Measurements from ENCODE around the gene CCDC146.
A peak's percentile ranks its signal among the peaks of the same experiment; 100 is the strongest.
"Not testable (repeated sequence)": the region's sequence is repeated elsewhere in the genome, so short reads cannot be mapped to it uniquely, and the experiment has no call there.

CCDC146 gene

DNA sequence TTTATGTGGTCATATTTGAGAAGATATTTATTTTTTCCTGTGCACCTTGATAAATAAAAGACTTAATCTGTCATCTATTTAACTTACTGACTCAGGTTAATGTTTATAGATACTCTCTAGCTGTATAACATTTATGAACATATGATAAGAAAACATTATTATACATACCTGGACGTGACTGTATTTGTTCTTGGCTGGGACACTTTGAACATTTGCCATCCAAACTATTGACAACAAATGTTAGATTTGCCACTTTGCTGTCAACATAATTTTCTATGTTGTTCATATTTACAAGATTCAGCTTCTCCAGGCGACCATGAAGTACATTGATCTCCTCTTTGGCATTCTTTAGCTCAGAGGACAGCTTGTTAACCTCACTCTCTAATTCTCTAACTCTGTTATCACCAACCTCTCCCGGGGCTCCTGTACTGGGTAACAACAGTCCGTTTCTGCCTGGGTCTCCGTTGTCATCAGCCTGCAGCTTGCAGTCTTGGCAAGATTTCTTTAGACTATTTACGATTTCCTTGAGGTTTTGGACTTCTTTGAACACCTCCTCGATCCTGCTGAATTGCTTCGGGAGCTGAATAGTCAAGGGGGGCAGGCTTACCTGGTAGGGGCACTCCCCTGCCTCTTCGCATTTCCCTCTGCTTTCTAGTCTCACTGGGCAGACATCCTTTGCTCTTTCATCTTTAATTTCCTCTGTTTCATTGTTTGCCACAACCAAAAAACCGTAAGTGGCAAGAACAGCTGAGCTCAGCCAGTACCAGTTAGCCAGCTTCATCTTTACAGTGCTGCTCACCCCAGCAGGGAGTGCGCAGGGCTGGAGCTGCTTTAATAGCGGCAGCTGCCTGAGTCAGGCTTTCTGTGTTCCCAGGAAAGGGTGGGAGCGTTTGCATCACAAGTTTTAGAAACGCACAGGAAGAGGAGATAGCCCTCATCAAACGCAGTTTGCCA lies 76.9 kb downstream of the CCDC146 start, which contains the start of gene FGL2:
TSS of gene FGL2 (minus strand) at position 807 of the 954 bp plus-strand sequence. CDS start at position 781, 26 bp downstream.
- DNase-seq (ENCODE audit: low read depth): peak; percentile 18

DNA sequence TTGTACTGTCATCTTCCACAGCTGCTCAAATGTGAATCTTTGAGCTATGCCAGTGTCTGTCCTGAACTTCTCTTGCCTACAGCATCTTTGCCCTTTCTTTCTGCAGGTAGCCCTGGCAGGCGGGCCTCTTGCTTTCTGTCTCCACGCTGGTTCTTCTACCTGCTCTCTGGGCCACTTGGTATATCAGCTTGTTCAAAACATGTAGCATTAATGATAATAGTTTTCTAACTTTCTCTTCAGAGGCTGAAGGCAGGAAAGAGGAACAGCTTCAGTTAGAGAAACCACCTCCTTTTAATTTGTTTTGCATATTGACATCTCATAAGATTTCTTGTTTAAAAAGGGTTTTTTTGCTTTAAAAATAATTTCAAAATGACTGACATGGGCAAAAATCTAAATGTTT lies 78.1 kb downstream of the CCDC146 start:
- DNase-seq (ENCODE audit: low read depth): no peak

DNA sequence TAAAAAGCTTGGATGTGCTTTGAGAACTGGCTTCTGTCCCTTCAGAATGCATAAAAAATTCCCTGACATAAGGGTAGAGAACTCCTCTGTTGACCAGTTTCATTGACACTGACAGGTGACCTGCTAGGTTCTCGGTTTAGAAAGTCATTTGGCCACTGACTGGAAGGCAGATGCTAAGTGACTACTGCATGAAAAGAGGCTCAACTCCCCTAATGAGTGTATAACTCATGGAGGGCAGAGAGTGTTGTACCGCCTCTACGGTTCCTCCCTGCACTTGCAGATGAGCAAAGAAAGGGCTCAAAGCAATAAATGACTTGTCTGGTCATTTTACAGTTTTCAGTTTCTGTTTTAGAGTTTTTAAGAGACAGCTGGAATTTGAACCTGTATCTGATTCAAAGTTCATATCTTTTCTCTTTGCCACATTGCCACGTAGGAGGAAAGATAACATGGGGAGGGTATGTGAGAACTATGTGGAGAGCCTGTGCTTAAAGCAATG lies 80.1 kb downstream of the CCDC146 start:
- no peak for DNase-seq (ENCODE audit: low read depth)

DNA sequence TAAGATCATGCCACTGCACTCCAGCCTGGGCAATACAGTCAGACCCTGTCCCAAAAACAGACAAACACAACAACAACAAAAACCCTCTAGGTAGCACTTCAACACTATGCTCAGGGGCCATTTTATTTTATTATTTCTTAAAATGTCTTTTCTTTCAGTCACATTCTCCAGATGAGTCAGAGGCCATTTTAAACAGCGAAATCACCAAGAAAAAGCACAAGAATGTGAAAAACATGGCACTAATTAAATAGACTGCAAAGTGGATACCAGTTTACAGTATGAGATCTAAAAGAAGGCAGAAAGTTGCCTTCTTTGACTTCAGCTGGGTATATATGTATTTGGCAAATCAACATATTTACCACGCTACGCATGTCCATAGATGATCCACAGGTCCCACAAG lies 83.3 kb downstream of the CCDC146 start:
- no peak for DNase-seq (ENCODE audit: low read depth)

DNA sequence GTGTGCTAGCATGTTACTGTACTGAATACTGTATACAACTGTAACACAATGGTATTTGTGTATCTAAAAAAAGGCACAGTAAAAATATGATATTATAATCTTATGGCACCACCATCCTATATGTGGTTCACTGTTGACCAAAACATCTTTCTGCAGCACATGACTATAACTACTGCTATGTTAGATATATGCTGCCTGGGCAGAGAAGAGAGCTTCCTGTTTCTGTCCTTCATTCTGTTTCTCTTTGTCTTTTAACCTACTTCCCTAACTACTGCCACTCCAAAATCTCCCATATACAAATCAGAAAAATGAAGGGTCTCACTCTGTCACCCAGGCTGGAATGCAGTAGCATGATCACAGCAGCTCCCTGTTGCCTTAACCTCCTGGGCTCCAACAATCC lies 86.0 kb downstream of the CCDC146 start:
- no peak for DNase-seq (ENCODE audit: low read depth)

DNA sequence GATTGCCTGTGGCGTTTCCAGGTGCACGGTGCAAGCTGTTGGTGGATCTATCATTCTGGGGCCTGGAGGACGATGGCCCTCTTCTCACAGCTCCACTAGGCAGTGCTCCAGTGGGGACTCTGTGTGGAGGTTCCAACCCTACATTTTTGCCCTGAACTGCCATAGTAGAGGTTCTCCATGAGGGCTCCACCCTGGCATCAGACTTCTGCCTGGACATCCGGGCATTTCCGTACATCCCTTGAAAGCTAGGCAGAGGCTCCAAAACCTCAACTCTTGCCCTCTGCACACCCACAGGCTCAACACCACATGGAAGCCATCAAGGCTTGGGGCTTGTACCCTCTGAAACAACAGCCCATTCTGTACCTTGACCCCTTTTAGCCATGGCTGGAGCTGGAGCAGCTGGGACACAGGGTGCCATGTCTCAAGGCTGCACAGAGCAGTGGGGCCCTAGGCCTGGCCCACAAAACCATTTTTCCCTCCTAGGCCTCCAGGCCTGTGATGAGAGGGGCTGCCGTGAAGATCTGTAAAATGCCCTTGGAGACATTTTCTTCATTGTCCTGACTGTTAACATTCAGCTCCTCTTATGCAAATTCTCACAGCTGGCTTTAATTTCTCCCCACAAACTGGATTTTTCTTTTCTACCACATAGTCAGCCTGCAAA lies 87.2 kb downstream of the CCDC146 start:
- DNase-seq (ENCODE audit: low read depth): no peak

GRCh38 chr7:77216181-77216845 lies 93.9 kb downstream of the CCDC146 start:
- no peak for DNase-seq (ENCODE audit: low read depth)

DNA sequence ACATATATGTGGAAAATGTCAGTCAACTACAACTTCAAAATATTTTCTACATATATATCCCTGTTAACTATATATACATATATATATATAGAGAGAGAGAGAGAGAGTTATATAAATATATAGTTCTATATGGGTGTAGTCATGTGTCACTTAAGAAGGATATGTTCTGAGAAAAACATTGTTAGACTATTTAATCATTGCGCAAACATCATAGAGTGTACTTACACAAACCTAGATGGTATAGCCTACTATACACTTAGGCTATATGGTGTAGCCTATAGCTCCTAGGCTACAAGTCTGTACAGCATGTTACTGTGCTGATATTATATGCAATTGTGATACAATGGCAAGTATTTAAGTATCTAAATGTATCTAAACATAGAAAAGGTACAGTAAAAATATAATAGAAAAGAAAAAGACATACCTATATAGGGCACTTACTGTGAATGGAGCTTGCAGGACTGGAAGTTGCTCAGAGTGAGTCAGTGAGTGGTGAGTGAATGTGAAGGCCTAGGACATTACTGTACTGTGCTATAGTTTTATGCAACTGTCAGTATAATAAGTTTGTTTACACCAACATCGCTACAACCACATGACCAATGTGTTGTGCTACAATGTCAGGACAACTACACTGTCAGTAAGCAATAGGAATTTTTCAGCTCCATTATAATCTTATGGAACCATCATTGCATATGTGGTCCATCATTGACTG lies 95.2 kb downstream of the CCDC146 start:
- DNase-seq (ENCODE audit: low read depth): no peak

GRCh38 chr7:77219701-77220331 lies 97.4 kb downstream of the CCDC146 start:
- not testable (repeated sequence) for DNase-seq (ENCODE audit: low read depth)

DNA sequence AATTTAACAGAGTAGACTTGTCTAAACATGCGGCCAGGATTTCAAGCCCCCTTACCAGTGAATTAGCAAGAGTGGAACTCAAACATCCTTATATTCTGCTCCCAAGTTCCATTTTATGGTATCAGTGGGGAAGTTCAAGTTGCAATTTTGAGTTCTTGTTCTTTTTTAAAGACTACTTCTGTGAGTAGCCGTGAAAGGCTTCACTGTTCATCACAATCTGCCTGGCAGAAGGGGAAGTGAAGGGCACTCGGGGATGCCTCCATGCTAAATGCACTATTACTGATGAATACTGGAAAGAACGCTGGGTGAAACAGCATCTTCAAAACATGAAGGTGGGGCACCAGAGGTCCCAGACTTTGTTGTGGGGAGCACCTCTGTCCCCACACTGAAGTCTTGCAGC lies 99.7 kb downstream of the CCDC146 start:
- DNase-seq (ENCODE audit: low read depth): no peak

DNA sequence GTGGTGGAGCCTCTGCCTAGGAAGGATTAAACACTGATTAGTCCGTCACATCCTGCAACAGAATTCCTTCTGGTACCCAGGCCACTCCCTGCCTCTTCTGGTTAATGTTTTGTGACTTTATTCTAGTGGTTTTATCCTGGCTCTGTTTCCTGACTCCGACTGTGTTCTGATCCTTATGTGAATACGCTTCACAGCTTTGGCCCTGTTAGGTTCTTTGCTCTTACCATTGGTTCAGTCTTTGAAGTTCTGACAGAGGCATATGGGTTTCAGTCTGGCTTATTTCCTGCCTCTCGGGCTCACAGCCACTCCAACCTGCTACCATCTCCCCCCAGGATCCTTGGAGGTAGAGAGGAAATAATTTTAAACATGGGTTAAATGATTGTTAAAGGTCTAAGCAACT lies 100.4 kb downstream of the CCDC146 start:
- no peak for DNase-seq (ENCODE audit: low read depth)

DNA sequence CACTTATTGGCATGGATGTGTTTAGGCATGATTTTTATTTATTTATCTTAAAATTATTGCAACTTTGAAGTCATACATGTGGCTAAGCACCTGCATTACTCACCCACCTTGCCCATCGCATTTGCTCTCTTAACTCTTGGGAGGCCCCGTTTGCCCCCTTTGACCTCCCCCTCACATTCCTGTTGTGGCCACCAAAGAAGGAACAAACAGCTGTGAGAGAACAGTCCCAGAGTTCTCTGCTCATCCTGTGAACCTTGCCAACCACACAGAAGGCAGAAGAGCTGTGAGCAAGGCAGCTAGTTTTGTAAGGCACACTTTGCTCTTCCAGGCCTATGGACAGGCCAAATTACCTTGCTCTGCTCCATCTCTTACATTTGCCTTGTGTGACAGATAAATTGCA lies 100.8 kb downstream of the CCDC146 start:
- DNase-seq (ENCODE audit: low read depth): no peak

DNA sequence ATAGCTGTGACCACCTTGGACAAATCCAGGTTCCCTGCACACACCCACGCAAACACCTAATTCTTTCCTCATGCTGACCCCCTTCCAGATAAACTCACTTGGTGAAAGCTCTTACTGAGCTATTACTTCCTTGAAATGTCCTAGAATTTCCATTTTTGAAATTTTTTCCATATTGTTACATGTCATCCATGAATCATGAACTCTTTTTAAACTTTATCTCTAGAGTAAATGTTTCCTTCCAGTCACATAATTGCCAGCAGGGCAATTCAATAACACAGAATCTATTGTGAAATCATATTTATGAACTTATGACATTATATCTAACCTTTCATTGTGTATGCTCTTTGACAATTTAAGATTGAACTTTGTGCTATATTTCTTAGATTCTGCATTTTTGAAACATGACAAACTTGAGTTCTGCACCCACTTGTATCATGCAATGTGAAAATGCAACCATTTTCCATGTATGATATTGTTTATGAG lies 104.0 kb downstream of the CCDC146 start:
- DNase-seq (ENCODE audit: low read depth): no peak

GRCh38 chr7:77228795-77229194 lies 106.4 kb downstream of the CCDC146 start:
- not testable (repeated sequence) for DNase-seq (ENCODE audit: low read depth)

GRCh38 chr7:77232467-77232866 lies 110.1 kb downstream of the CCDC146 start:
- DNase-seq (ENCODE audit: low read depth): no peak

GRCh38 chr7:77235276-77235675 lies 112.9 kb downstream of the CCDC146 start:
- DNase-seq (ENCODE audit: low read depth): no peak

DNA sequence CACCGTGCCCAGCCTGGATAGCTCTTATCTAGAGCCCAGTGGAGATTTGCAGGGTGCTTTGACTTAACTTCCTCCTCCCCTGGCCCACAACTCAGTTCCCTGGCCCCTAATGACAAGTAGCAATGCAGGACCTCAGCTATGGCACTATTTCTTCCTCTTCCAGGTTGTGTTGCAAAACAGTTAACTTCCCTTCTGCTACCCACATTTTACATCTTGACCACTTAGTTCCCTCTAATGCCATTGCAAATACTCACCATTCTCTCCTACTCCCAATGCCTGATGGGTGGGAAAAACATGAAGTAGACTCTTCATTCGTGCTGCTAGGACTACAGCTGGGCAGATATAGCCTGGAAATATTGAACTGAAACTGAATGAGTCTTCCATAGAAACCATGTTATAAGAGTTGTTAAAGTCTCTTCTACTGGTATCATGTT lies 116.3 kb downstream of the CCDC146 start:
- no peak for DNase-seq (ENCODE audit: low read depth)

DNA sequence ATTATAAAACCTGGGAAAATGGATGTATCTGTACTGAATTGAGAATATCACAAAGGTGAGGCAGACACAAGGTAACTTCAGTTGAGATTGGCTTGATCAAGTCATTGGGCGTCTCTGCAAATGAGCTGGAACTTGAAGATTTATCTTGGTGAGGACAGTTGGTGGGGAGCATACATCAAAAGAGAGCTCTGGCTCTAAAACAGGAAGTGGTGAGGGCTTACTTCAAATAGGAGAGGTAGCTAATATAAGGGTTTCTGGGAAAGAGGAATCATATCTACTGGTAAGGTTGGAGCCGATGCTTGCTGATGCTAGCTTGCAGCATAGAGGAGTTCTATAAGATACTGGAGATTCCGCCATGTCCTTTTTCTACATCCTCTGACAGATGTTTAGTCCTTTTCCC lies 117.1 kb downstream of the CCDC146 start:
- DNase-seq (ENCODE audit: low read depth): no peak

DNA sequence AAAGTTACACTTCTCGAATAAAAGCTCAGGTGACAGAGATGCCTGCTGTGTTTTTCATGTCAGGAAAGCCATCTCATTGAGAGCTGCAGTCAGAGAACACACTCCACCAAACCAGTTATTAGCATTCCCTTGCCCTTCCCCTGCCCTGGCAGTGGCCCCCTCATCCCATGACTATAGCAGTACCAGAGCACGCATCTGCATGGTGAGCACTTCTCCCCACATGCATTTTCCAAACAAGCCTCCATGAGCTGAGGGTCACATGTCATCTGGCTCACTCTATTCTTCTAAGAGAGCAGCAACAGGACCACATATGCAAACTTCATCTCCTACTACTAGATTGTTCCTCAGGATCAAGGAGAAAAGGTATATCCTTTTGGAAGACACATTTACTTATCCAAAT lies 119.7 kb downstream of the CCDC146 start:
- DNase-seq (ENCODE audit: low read depth): no peak

GRCh38 chr7:77242554-77242953 lies 120.1 kb downstream of the CCDC146 start:
- no peak for DNase-seq (ENCODE audit: low read depth)

All from activated T-cell treated with anti-CD3 and anti-CD28 coated beads for 48 hours (primary cell).